IMR-90 (cell line): Measurements from ENCODE around the gene LCK.

Experiments
- CEBPB ChIP-seq: IDR thresholded peaks from 2 replicates; pipeline ENCODE4 v1.6.1; 2012; ENCODE audit warnings: low read depth, low read length, improper control_type of control experiment
- MAZ ChIP-seq: IDR thresholded peaks from 2 replicates; pipeline ENCODE4 v1.6.1; 2012; ENCODE audit warnings: low read depth, mild to moderate bottlenecking, low read length, improper control_type of control experiment, moderate library complexity, borderline replicate concordance
- POLR2A ChIP-seq: IDR thresholded peaks from 2 replicates; pipeline ENCODE4 v1.6.1; 2012; ENCODE audit warnings: mild to moderate bottlenecking, low read depth, low read length
- TF ChIP-seq, protein P1 (sequence below): conservative IDR thresholded peaks from 2 replicates; pipeline ENCODE4 v1.5.1; 2012; ENCODE audit warnings: mild to moderate bottlenecking, low read depth, low read length, improper control_type of control experiment

- TF ChIP-seq, protein P1, sequence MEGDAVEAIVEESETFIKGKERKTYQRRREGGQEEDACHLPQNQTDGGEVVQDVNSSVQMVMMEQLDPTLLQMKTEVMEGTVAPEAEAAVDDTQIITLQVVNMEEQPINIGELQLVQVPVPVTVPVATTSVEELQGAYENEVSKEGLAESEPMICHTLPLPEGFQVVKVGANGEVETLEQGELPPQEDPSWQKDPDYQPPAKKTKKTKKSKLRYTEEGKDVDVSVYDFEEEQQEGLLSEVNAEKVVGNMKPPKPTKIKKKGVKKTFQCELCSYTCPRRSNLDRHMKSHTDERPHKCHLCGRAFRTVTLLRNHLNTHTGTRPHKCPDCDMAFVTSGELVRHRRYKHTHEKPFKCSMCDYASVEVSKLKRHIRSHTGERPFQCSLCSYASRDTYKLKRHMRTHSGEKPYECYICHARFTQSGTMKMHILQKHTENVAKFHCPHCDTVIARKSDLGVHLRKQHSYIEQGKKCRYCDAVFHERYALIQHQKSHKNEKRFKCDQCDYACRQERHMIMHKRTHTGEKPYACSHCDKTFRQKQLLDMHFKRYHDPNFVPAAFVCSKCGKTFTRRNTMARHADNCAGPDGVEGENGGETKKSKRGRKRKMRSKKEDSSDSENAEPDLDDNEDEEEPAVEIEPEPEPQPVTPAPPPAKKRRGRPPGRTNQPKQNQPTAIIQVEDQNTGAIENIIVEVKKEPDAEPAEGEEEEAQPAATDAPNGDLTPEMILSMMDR, result peak; percentile 76
- no peak for TF ChIP-seq POLR2A
- peak; percentile 88 for TF ChIP-seq MAZ
- no peak for TF ChIP-seq CEBPB
Measured at GRCh38 chr1:32334864-32335534, 83.9 kb downstream of the LCK start.
